Measurements from ENCODE around the gene STK11.

STK11 gene

DNA sequence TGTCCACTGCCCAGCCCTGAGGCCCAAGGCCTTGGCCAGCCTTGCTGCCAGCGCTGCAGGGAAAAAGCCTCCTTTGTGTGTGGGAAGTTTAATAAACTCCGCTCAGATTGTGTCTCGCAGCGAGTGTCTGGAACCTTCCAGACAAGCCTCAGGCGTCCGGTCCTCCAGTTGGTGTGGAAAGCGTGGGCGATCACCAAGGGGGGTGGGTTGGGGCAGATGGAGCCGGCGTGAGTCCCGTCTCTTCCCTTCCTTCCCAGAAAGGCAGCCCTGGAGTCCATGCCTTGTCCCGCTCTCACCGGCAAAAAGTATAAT lies 4.6 kb downstream of the STK11 start:
- no peak for DNase-seq (ENCODE audit: low spot score)

DNA sequence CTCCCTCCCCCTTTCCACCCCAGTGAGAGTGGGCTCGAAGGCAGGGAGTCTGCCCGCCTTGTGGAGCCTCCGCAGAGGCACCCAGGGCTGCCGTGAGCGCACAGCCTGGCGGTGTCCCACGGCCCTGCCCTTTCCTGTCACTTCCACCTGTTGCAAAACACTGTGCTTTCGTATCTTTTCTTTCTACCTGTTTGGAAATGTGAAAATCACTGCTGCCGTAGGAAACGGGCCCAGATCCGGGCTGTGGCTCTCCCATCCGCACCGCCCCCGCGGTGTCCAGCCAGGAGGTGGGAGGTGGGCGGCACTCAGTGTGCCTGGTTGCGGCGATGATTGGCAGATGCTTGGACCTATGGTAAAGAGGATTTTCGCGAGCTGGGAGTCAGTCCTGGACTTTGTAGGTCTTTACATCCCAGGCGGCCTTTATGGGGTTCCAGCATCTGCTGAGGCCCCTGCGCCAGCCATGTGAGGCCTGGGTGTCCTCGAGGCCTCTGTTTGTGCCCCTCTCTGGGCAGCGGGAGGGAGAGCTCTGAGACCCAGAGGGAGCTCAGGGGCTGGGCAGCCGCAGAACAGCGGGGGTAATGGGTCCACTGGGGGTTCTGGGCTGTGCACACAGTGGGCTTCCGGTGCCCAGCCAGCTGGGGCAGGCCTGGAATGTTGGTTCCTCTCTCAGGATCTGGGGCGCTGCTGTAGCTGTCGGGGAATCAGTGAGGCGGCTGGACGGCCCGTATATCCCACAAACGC lies 6.1 kb downstream of the STK11 start:
- DNase-seq (ENCODE audit: low spot score): no peak

DNA sequence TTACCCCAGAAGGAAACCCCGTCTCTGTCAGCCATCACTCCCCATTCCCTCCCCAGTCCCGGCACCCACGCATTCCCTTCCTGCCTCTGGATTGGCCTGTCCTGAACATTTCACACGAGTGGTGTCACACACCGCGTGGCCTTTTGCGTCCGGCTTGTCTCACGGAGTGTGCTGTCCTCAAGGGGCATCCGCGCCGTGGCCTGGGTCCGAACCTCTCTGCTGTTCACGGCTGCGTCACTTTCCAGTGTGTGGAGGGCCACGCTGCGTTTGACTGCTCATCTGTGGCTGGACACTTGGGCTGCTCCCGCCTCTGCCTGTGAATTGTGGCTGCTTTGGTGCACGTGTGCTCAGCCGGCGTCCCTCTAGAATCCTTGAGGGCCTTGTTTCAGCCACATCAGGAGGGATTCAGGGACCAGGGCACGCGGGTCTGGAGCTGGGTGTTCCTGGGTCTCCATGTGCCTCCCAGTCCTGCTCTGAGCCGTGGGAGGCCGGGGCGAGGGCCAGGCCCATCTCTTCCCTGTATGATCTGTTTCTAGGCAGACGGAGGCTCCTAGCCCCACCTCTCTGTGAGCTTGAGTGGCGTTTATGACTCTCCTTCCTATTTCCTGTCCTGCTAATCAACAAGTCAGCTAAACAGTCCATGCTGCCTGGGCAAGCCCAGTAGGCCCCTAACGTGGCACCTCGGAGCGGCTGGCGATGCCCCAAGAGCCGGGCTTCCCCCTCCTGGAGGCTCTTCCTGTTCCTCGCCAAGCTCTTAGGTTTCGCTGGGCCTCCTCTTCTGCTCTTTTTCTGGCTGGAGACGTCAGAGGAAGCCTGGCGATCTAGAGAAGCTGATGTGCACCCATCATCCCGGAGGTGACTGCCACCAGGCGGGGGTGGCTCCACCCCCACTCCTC lies 8.1 kb downstream of the STK11 start:
- no peak for DNase-seq (ENCODE audit: low spot score)

DNA sequence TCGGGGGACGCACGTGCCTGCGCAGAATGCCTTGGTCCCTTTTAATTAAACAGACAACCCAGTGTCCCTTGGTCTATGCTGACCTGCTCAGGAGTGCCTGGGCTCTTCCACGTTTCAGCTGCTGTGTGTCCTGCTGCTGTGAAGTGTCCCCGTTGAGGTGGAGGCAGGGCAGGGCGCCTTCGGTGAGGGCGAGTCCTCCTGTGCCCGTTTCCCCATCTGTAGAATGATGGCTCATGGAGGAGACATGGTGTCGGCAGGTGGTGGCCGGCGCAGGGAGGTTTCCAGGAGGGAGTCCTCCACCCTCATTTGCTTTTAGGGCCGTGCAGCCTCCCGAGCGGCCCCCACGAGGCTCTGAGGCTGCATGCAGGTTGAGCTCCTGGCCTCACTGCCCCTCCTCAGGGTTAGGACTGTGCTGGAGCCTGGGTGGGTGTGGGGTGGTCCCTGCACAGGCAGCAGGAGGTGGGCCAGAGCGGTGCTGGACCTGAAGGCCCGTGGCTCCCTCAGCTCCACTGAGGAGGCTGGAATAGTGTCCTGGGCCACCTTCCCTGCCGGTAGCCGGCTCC lies 8.8 kb downstream of the STK11 start:
- no peak for DNase-seq (ENCODE audit: low spot score)

DNA sequence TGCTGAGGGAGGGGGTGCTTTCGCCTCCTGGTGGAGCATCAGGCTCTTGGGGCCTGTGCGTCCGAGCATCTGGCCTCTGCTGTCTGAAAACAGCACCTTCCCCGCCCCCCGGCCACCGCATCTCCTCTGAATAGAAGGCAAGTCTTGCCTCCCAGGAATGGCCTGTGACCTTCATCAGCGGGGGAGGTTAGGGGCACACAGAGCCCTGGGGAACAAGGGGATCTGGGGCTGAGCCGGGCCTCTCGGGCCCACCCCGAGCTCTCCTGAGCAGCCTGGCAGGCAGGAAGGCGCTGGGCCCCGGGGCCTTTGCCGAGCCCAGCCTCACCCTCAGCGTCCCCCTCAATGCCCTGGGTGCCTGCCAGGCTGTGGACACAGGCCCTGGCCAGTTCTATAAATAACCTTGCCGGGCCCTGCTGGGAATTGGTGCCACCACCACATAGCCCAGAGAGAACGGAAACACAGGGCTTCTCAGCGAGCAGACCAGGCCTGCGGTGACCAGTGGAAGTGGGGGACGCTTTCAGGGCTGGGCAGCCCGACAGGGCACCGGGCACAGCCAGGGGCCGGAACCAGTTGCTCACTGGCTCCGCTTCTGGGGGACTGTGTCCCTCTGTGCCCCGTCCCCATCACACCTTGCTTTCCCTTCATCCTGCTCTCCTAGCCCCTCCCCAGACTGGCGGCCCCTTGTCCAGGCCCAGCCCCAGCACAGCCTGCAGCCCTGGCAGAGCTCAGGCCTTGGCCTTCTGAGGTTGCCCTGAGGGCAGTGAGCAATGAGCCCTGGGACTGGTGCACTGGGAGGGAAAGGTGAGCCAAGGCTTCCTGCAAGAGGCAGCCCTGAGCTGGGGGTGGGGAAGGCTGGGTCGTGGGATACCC lies 9.5 kb downstream of the STK11 start:
- no peak for DNase-seq (ENCODE audit: low spot score)

DNA sequence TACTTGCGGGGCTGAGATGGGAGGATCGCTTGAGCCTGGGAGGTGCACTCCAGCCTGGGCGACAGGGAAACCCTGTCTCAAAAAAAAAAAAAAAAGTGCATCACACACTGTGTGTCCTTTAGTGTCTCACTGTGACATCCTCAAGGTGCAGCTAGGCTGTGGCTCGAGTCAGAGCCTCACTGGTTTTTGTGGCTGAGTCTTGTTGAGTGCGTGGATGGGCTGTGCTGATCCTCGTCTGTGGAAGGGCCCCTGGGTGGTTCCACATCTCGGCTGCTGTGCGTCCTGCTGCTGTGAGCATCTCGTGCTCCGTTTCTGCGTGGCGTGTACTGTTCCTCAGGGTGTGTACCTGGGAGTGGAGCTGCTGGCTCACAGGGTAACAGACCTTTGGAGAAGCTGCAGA lies 11.2 kb downstream of the STK11 start:
- no peak for DNase-seq (ENCODE audit: low spot score)

DNA sequence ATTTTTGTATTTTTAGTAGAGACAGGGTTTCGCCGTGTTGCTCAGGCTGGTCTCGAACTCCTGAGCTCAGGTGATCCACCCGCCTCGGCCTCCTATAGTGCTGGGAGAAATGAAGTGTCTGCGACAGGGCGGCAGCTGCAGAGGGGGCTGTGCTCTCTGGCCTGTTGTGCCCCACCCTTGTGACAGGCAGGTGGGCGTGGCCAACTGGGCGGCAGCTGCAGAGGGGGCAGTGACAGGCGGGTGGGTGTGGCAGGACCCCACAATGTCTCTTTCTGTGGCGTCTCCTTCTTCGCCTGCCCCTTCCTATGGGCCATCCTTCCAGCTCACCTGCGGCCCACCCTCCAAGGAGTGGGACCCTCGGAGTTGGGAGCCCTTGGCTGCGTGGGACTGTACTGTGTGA lies 11.8 kb downstream of the STK11 start:
- no peak for DNase-seq (ENCODE audit: low spot score)

DNA sequence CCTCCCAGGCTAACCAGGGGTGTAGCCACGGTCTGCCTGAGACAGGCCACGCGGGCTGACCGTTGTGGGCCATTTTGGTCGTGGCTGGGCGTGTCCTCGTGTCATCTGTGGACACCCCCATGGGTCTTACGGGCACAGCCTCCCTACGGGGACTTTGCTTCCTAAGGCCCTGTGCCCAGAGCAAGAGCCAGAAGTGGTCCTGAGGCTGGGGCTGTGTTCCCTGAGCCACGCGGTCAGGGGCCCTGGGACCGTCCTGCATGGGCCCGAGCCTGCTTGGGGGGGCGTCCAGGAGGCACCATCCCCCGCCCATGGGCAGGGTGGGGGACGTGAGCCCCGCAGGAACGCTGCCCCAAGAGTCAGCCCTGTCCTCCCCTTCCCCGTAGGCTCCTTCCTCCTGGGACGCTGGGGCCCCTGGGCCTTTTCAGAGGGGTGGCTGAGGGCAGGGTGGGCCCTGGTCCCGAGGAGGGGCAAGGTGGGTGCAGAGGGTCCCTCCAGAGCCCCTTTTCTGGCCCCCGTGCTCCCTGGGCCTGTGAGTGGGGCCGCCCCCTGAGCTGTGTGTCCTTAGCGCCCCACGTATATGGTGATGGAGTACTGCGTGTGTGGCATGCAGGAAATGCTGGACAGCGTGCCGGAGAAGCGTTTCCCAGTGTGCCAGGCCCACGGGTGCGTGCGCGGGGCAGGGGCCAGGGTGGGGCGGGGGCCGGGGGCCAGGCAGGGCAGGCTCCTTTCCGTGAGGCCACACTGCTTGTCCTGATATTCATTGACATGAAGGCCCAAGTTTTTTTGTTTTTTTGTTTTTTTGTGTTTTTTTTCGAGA lies 13.4 kb downstream of the STK11 start:
- no peak for DNase-seq (ENCODE audit: low spot score)

DNA sequence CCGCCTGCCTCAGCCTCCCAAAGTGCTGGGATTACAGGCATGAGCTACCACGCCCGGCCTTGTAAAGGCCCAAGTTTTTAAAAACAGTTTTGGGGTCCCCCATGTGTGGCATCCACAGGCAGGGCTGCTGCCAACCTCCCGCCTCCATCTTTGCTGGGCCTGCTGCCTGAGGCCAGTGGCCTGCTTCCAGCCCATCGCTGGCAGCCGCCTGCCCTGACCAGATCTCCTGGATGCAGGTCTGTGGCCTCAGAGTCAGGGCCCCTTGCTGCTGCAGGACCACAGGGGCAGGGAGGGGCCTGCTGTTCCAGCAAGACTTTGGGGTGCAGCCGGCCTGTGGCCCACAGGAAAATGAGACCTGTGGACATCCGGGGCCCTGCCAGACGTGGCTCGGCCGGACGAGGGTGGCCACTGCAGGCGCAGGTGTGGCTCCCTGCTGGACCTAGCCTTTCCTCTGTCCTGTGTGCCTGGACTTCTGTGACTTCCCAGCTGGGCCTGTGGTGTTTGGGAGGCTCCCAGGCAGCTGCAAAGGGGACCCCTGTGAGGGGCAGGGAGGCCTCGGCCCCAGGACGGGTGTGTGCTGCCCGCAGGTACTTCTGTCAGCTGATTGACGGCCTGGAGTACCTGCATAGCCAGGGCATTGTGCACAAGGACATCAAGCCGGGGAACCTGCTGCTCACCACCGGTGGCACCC lies 14.4 kb downstream of the STK11 start:
- no peak for DNase-seq (ENCODE audit: low spot score)

DNA sequence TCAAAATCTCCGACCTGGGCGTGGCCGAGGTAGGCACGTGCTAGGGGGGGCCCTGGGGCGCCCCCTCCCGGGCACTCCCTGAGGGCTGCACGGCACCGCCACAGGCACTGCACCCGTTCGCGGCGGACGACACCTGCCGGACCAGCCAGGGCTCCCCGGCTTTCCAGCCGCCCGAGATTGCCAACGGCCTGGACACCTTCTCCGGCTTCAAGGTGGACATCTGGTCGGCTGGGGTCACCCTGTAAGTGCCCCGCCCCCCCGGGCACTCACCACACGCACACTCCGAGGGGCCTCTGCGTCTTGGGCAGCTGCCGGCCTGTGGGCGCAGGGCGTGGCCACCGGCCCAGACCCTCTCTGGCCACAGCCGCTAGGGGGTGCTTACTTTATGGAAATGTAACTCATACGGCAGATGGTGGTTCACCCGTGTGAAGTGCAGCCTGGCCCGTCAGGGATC lies 14.9 kb downstream of the STK11 start:
- DNase-seq (ENCODE audit: low spot score): no peak

DNA sequence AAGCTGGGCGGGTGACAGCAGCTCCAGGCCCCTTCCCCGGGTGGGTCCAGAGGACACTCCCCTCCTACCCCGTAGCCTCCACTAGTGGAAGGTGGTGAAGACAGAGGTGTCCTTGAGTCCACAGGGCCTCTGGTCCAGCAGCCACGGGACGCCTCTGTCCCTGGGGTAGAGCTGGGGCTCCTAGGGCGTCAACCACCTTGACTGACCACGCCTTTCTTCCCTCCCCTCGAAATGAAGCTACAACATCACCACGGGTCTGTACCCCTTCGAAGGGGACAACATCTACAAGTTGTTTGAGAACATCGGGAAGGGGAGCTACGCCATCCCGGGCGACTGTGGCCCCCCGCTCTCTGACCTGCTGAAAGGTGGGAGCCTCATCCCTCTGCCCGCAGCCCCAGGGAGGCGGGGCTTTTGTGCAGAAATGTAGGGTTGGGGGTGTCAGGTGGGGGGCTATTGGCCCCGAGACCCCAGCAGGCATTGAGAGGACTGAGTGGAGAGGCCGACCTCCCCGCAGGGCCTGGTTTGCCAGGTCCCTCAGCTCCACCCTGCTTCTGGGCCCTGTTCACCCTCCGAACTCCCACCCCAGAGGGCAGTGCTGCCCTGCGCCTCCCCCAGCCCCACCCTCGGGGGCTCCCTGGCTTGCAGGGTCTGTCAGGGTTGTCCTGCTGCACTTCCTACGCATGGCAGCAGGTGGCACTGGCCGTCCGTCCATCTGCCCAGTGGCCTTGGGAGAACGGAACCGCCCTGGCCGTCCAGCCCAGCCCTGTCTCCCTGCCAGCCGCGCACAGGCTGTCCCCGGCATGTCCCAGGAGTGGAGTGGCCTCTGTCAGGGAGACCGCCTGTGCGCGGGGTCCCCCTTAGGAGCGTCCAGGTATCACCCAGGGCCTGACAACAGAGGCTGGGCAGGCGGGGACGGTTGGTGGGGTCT lies 15.7 kb downstream of the STK11 start:
- no peak for DNase-seq (ENCODE audit: low spot score)

DNA sequence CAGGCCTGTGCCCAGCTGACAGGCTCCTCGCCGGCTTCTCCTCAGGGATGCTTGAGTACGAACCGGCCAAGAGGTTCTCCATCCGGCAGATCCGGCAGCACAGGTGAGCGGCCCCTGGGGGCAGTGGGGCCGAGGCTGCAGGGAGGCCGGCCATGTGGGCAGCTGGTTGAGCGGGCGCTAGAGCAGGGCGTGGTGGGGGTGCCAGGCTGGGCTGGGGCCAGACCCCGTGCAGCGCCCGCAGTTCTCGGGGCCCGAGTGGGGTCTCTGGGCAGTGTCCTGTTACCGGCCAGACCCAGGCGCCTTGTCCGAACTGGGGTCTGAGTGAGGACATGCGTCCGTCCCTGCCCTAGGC lies 16.3 kb downstream of the STK11 start:
- no peak for DNase-seq (ENCODE audit: low spot score)

DNA sequence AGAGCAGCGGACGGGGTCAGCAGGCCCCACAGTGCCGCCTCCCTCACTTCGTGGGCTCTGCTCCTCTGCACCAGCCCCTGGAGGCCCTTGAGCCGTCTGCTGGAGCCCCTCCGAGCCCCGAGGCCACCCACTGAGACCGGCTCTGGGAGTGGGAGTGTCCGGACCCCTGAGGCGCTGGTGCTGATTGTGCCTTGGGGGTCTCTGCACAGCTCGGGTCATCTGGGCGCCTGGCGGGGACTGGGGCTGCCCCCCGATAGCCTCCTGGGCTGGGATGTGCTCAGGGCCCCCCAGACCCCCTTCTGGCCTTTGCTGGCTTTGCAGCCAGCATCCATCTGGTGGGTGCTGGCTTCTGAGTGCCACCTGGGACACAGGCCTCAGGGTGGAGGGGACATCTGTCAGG lies 16.8 kb downstream of the STK11 start:
- DNase-seq (ENCODE audit: low spot score): no peak

DNA sequence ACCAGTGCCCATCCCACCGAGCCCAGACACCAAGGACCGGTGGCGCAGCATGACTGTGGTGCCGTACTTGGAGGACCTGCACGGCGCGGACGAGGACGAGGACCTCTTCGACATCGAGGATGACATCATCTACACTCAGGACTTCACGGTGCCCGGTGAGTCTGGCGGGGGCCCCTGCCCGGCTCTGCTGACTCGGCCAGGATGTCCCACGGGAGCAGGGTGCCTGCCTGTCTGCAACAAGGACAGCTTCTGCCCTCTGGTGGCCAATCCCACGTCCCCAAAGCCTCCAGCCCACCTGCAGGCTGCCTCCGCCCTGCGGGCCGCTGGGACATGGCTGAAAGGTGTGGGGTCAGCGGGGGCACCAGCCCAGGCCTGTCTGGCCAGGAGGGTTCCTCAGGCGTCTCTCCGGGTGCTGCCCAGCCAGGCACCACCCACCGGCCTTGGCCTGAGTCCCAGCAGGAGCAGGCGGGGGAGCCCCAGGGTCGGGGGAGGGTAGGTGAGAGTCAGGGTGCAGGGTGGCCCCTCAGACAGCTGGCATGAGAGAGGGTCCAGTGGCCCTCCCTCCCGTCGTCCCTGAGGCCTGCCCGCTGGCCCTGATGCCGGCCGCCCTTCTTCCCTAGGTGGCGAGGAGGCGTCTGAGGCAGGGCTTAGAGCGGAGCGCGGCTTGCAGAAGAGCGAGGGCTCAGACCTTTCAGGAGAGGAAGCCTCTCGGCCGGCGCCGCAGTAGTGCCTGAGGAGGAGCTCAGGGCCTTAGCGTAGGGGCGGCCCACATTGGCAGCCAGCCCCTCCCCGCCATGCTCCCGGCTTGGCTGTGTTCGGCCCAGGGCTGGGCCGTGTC lies 17.7 kb downstream of the STK11 start:
- no peak for DNase-seq (ENCODE audit: low spot score)

DNA sequence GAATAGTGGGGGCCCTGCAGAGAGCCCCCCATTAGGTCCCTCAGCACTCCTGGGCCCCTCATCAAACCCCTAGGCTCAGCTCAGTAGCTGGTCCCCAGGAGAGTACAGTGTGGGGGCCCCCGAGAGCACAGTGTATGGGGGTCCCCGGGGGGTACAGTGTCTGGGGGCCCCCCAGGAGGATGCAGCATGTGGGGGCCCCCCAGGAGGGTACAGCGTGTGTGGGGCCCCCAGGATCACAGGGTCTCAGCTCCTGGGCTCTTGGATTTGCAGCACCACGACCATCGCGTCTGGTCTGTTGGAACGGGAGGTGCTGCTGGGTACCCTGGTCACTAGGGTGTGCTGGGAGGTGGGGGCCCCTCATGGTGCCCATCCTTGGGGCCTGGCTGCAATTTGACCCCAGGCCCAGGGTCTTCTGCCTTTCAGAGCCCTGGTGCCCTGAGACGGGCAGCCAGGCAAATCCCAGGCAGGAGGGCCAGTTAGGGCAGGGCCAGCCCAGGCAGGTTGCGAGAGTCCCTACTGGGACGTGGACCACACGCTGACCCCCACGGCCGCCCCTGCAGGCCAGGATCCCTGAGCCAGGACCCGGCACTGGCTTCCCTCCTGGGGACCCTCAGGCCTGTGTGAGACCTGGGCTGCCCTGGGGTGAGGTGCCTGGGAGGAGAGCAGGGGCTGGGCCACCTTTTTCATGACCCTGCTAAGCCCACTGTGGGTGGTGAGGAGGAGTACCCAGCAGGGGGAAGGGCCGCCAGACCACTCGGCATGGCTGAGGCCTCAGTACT lies 18.7 kb downstream of the STK11 start:
- no peak for DNase-seq (ENCODE audit: low spot score)

DNA sequence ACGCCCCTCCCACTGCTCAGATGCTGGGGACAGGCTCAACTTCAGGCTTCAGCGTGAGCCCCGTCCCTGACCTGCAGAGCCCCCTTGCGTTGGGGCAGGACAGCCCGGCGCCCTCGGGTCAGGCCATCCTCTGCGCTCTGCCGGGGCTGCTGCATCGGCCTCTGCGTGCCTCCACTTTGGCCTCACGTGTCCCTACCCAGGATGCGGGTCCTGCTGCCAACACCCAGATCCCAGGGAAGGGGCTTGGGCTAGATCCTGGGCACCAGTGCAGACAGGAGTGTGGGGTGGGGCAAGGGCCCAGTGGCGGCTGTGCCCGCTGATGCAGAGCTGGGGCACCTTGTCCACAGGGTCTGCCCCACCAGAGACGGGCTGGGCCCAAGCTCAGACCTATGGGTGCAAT lies 19.3 kb downstream of the STK11 start:
- DNase-seq (ENCODE audit: low spot score): no peak

DNA sequence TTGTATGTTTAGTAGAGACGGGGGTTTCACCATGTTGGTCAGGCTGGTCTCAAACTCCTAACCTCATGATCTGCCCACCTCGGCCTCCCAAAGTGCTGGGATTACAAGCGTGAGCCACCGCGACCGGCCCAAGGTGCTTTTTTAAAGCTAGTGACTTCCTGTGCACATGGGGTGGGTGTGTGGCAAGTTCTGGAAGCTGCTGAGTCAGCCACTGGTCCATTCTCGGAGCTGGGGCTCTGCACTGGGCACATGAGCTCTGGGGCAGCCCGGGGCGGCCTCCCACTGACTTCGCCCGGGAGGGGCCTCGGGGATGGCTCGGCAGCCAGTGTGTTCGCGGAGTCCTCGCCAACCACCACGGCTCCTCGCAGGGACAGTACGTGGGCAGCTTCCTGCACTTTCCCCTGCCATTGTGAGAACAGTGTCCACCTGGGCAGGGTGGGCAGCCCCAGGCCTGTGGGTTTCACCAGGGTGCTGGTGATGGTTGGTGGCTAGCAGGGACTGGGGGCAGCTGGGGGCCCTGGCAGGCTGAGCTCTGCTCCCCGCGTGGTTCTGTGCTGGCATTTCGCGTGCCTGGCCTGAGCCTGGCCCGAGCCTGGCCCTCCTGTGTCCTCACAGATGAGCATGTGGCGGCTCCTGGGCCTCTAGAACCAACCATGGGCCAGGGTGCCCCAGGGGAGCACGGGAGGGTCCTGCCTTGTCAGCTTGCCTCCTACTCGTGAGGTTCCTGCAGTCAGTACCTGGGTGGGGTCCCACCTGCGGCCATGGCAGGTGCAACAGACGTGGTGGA lies 20.1 kb downstream of the STK11 start:
- no peak for DNase-seq (ENCODE audit: low spot score)

Data from left forelimb (tissue), 1 donor.